ENCODE results near the gene GRB7. TPM values are rescaled to one million over a fixed set of nuclear protein-coding genes. Genes with fewer than 3 reads are reported as not detected.

Gene GRB7
- total and polyA plus RNA-seq, 2 experiments from 2014 or later = 12.8 to 28.9 TPM

DNA sequence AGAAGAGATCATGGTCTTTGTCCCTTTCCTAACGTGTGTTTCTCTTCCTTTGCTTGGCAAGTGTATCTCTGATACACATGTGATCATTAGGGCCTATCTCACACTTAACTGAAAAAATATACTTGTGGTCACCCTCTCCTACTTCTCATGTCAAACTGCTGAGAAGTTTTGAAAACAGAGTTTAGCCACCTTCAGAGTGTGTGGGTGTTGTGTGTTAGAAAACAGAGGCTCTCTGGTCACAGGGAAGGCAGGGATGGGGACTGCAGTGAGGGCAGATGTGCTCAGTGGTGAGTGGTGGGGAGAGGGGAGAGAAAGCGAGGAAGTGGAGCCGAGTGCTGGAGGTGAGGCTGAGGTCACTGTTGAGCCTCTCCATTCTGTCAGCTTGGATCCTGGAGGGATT, 29.4 kb downstream of the GRB7 start:
- Histone ChIP-seq H3K9me2 (ENCODE audit: insufficient read depth) (no peaks in the 10 kb centered on the region), H3K4me3 (no peak overlapping the region), H3K4me2 (no peak overlapping the region), H3K4me1 (ENCODE audit: insufficient read depth) (no peaks in the 10 kb centered on the region), H3K27me3 (ENCODE audit: insufficient read depth) (no peaks in the 10 kb centered on the region), H4K20me1 (replicated peaks; ENCODE audit: insufficient read depth) (no peaks in the 10 kb centered on the region; the same call in 1 of the 2 replicates), H3K27ac (ENCODE audit: low read depth) (no peak overlapping the region), H2AFZ (no peak overlapping the region), H3K79me2 (replicated peaks; ENCODE audit: insufficient read depth) (no peaks in the 10 kb centered on the region), H3F3A (replicated peaks; ENCODE audit: low read depth) (no peaks in the 10 kb centered on the region), H3K36me3 (ENCODE audit: insufficient read depth) (no peaks in the 10 kb centered on the region)
- no peaks in the 10 kb centered on the region for H3K36me3 Mint-ChIP-seq (ENCODE audit: low read depth)
- TF ChIP-seq POLR2AphosphoS5 (IDR thresholded peaks at IDR 0.05; ENCODE audit: low read depth) = no peak
- TF ChIP-seq CREB1 (CRISPR knock-in tag; IDR thresholded peaks at IDR 0.05; ENCODE audit: low read depth) = no peak
- TF ChIP-seq STAT1 (IDR thresholded peaks at IDR 0.05; ENCODE audit: unreplicated experiment) = no peak
- TF ChIP-seq, protein P1, sequence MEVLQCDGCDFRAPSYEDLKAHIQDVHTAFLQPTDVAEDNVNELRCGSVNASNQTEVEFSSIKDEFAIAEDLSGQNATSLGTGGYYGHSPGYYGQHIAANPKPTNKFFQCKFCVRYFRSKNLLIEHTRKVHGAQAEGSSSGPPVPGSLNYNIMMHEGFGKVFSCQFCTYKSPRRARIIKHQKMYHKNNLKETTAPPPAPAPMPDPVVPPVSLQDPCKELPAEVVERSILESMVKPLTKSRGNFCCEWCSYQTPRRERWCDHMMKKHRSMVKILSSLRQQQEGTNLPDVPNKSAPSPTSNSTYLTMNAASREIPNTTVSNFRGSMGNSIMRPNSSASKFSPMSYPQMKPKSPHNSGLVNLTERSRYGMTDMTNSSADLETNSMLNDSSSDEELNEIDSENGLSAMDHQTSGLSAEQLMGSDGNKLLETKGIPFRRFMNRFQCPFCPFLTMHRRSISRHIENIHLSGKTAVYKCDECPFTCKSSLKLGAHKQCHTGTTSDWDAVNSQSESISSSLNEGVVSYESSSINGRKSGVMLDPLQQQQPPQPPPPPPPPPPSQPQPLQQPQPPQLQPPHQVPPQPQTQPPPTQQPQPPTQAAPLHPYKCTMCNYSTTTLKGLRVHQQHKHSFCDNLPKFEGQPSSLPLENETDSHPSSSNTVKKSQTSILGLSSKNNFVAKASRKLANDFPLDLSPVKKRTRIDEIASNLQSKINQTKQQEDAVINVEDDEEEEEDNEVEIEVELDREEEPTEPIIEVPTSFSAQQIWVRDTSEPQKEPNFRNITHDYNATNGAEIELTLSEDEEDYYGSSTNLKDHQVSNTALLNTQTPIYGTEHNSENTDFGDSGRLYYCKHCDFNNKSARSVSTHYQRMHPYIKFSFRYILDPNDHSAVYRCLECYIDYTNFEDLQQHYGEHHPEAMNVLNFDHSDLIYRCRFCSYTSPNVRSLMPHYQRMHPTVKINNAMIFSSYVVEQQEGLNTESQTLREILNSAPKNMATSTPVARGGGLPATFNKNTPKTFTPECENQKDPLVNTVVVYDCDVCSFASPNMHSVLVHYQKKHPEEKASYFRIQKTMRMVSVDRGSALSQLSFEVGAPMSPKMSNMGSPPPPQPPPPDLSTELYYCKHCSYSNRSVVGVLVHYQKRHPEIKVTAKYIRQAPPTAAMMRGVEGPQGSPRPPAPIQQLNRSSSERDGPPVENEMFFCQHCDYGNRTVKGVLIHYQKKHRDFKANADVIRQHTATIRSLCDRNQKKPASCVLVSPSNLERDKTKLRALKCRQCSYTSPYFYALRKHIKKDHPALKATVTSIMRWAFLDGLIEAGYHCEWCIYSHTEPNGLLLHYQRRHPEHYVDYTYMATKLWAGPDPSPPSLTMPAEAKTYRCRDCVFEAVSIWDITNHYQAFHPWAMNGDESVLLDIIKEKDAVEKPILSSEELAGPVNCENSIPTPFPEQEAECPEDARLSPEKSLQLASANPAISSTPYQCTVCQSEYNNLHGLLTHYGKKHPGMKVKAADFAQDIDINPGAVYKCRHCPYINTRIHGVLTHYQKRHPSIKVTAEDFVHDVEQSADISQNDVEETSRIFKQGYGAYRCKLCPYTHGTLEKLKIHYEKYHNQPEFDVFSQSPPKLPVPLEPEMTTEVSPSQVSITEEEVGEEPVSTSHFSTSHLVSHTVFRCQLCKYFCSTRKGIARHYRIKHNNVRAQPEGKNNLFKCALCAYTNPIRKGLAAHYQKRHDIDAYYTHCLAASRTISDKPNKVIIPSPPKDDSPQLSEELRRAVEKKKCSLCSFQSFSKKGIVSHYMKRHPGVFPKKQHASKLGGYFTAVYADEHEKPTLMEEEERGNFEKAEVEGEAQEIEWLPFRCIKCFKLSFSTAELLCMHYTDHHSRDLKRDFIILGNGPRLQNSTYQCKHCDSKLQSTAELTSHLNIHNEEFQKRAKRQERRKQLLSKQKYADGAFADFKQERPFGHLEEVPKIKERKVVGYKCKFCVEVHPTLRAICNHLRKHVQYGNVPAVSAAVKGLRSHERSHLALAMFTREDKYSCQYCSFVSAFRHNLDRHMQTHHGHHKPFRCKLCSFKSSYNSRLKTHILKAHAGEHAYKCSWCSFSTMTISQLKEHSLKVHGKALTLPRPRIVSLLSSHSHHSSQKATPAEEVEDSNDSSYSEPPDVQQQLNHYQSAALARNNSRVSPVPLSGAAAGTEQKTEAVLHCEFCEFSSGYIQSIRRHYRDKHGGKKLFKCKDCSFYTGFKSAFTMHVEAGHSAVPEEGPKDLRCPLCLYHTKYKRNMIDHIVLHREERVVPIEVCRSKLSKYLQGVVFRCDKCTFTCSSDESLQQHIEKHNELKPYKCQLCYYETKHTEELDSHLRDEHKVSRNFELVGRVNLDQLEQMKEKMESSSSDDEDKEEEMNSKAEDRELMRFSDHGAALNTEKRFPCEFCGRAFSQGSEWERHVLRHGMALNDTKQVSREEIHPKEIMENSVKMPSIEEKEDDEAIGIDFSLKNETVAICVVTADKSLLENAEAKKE (CRISPR knock-in tag; IDR thresholded peaks at IDR 0.05) = no peak
- no peak for TF ChIP-seq EZH2 (IDR thresholded peaks at IDR 0.05; ENCODE audit: low read depth, unreplicated experiment)
- TF ChIP-seq JUNB (IDR thresholded peaks at IDR 0.05; ENCODE audit: unreplicated experiment) = no peak
- TF ChIP-seq, protein P2, sequence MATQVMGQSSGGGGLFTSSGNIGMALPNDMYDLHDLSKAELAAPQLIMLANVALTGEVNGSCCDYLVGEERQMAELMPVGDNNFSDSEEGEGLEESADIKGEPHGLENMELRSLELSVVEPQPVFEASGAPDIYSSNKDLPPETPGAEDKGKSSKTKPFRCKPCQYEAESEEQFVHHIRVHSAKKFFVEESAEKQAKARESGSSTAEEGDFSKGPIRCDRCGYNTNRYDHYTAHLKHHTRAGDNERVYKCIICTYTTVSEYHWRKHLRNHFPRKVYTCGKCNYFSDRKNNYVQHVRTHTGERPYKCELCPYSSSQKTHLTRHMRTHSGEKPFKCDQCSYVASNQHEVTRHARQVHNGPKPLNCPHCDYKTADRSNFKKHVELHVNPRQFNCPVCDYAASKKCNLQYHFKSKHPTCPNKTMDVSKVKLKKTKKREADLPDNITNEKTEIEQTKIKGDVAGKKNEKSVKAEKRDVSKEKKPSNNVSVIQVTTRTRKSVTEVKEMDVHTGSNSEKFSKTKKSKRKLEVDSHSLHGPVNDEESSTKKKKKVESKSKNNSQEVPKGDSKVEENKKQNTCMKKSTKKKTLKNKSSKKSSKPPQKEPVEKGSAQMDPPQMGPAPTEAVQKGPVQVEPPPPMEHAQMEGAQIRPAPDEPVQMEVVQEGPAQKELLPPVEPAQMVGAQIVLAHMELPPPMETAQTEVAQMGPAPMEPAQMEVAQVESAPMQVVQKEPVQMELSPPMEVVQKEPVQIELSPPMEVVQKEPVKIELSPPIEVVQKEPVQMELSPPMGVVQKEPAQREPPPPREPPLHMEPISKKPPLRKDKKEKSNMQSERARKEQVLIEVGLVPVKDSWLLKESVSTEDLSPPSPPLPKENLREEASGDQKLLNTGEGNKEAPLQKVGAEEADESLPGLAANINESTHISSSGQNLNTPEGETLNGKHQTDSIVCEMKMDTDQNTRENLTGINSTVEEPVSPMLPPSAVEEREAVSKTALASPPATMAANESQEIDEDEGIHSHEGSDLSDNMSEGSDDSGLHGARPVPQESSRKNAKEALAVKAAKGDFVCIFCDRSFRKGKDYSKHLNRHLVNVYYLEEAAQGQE (IDR thresholded peaks at IDR 0.05; ENCODE audit: unreplicated experiment) = no peak
- TF ChIP-seq ZNF331 (CRISPR knock-in tag; IDR thresholded peaks at IDR 0.05; ENCODE audit: low read depth) = no peak
- no peak for TF ChIP-seq EZH2phosphoT487 (IDR thresholded peaks at IDR 0.05; ENCODE audit: unreplicated experiment)
- TF ChIP-seq ZNF114 (CRISPR knock-in tag; IDR thresholded peaks at IDR 0.05) = no peak
- no peak for TF ChIP-seq NANOG (IDR thresholded peaks at IDR 0.05; ENCODE audit: borderline replicate concordance)
- TF ChIP-seq, protein P3, sequence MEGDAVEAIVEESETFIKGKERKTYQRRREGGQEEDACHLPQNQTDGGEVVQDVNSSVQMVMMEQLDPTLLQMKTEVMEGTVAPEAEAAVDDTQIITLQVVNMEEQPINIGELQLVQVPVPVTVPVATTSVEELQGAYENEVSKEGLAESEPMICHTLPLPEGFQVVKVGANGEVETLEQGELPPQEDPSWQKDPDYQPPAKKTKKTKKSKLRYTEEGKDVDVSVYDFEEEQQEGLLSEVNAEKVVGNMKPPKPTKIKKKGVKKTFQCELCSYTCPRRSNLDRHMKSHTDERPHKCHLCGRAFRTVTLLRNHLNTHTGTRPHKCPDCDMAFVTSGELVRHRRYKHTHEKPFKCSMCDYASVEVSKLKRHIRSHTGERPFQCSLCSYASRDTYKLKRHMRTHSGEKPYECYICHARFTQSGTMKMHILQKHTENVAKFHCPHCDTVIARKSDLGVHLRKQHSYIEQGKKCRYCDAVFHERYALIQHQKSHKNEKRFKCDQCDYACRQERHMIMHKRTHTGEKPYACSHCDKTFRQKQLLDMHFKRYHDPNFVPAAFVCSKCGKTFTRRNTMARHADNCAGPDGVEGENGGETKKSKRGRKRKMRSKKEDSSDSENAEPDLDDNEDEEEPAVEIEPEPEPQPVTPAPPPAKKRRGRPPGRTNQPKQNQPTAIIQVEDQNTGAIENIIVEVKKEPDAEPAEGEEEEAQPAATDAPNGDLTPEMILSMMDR (conservative IDR thresholded peaks at IDR 0.05; ENCODE audit: low read depth in 2 of 2) = no peak
- TF ChIP-seq, protein P4, sequence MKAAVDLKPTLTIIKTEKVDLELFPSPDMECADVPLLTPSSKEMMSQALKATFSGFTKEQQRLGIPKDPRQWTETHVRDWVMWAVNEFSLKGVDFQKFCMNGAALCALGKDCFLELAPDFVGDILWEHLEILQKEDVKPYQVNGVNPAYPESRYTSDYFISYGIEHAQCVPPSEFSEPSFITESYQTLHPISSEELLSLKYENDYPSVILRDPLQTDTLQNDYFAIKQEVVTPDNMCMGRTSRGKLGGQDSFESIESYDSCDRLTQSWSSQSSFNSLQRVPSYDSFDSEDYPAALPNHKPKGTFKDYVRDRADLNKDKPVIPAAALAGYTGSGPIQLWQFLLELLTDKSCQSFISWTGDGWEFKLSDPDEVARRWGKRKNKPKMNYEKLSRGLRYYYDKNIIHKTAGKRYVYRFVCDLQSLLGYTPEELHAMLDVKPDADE (IDR thresholded peaks at IDR 0.05) = no peak
- peaks cover 4% of the 10 kb centered on the region for H3K4me1 Mint-ChIP-seq
- no peaks in the 10 kb centered on the region for H3K9me3 Mint-ChIP-seq
- H3K4me3 Mint-ChIP-seq = no peak overlapping the region
- DNase-seq (ENCODE audit: low spot score) (no peak), ATAC-seq (no peak)
- no peak overlapping the region for H3K27ac Mint-ChIP-seq
- H3K27me3 Mint-ChIP-seq (ENCODE audit: insufficient read depth, low read depth, poor library complexity) = peaks cover 5% of the 10 kb centered on the region

Data from GM23338 (cell line).